KMS-11 (cell line): Measurements from ENCODE around the gene CLEC3B.

ENCODE experiments used
- H2AFZ ChIP-seq: fragments of 200-600 bp; sonication (generic); 2 replicates; pipeline ENCODE4 v1.6.1; 2016; ENCODE audit warnings: antibody characterized with exemption, mixed run types, low read depth
- H3K27ac ChIP-seq: fragments of 200-600 bp; sonication (generic); 2 replicates; pipeline ENCODE4 v1.6.1; 2016; ENCODE audit warnings: mild to moderate bottlenecking, mixed run types
- H3K27me3 ChIP-seq: fragments of 200-600 bp; sonication (generic); 2 replicates; pipeline ENCODE4 v1.6.1; 2017; ENCODE audit warnings: mild to moderate bottlenecking, low read depth, mixed run types, moderate library complexity; ENCODE audit not compliant: insufficient read depth
- H3K36me3 ChIP-seq: fragments of 200-600 bp; sonication (generic); 2 replicates; pipeline ENCODE4 v1.6.1; 2017; ENCODE audit warnings: mild to moderate bottlenecking, mixed run types; ENCODE audit not compliant: insufficient read depth
- H3K4me1 ChIP-seq: fragments of 200-600 bp; sonication (generic); 2 replicates; pipeline ENCODE4 v1.6.1; 2016; ENCODE audit warnings: mild to moderate bottlenecking, low read depth, mixed run types; ENCODE audit not compliant: poor library complexity, severe bottlenecking
- H3K4me2 ChIP-seq: fragments of 200-600 bp; sonication (generic); 2 replicates; pipeline ENCODE4 v1.7.0; 2016; ENCODE audit warnings: mild to moderate bottlenecking, mixed run types
- H3K4me3 ChIP-seq: fragments of 200-600 bp; sonication (generic); IDR thresholded peaks from 2 replicates; pipeline ENCODE4 v1.6.1; 2017; ENCODE audit warnings: low read depth, low read length, mixed read lengths; ENCODE audit not compliant: insufficient read depth
- H3K79me2 ChIP-seq: fragments of 200-600 bp; sonication (generic); 2 replicates; pipeline ENCODE4 v1.6.1; 2016; ENCODE audit warnings: low read depth, mixed run types; ENCODE audit not compliant: insufficient read depth
- H3K9ac ChIP-seq: fragments of 200-600 bp; sonication (generic); 2 replicates; pipeline ENCODE4 v1.6.1; 2016; ENCODE audit warnings: mild to moderate bottlenecking, mixed run types
- H4K20me1 ChIP-seq: fragments of 200-600 bp; sonication (generic); 2 replicates; pipeline ENCODE4 v1.6.1; 2016; ENCODE audit warnings: mild to moderate bottlenecking, mixed run types; ENCODE audit not compliant: insufficient read depth
- CTCF ChIP-seq: fragments of 200-600 bp; sonication (generic); conservative IDR thresholded peaks from 2 replicates; pipeline ENCODE4 v1.6.1; 2017; ENCODE audit warnings: low read depth, mild to moderate bottlenecking, antibody characterized with exemption, low read length, moderate library complexity, mixed read lengths

Gene CLEC3B

GRCh38 chr3:45060165-45060892 lies 34.2 kb downstream of the CLEC3B start:
- no peaks in the 10 kb centered on the region for H3K27me3 ChIP-seq
- H3K9ac ChIP-seq = no peak overlapping the region
- no peaks in the 10 kb centered on the region for H4K20me1 ChIP-seq
- H3K4me1 ChIP-seq = no peaks in the 10 kb centered on the region
- no peak overlapping the region for H2AFZ ChIP-seq
- no peaks in the 10 kb centered on the region for H3K36me3 ChIP-seq
- H3K79me2 ChIP-seq = no peaks in the 10 kb centered on the region
- no peak for TF ChIP-seq CTCF
- no peak overlapping the region for H3K4me2 ChIP-seq
- no peak overlapping the region for H3K27ac ChIP-seq
- H3K4me3 ChIP-seq = no peak overlapping the region

- Histone ChIP-seq H3K9ac (no peak overlapping the region), H3K79me2 (no peaks in the 10 kb centered on the region), H3K36me3 (no peaks in the 10 kb centered on the region), H3K4me1 (no peaks in the 10 kb centered on the region), H3K27me3 (no peaks in the 10 kb centered on the region), H3K4me3 (no peak overlapping the region), H4K20me1 (no peaks in the 10 kb centered on the region), H2AFZ (no peak overlapping the region), H3K4me2 (no peak overlapping the region), H3K27ac (no peak overlapping the region)
- TF ChIP-seq CTCF = no peak
These were observed 36.6 kb downstream of the CLEC3B start for GRCh38 chr3:45062697-45063070.

GRCh38 chr3:45064512-45065372 lies 38.6 kb downstream of the CLEC3B start:
- H3K79me2 ChIP-seq = no peaks in the 10 kb centered on the region
- TF ChIP-seq CTCF = no peak
- no peak overlapping the region for H3K27ac ChIP-seq
- no peak overlapping the region for H3K4me3 ChIP-seq
- H2AFZ ChIP-seq = no peak overlapping the region
- no peaks in the 10 kb centered on the region for H3K27me3 ChIP-seq
- H3K9ac ChIP-seq = no peak overlapping the region
- H3K36me3 ChIP-seq = no peaks in the 10 kb centered on the region
- H3K4me1 ChIP-seq = no peaks in the 10 kb centered on the region
- no peak overlapping the region for H3K4me2 ChIP-seq
- H4K20me1 ChIP-seq = no peaks in the 10 kb centered on the region

- Histone ChIP-seq H4K20me1 (no peaks in the 10 kb centered on the region), H3K9ac (no peak overlapping the region), H2AFZ (no peak overlapping the region), H3K4me2 (no peak overlapping the region), H3K79me2 (no peaks in the 10 kb centered on the region), H3K36me3 (no peaks in the 10 kb centered on the region), H3K4me3 (no peak overlapping the region), H3K27ac (no peak overlapping the region), H3K4me1 (no peaks in the 10 kb centered on the region), H3K27me3 (no peaks in the 10 kb centered on the region)
- no peak for TF ChIP-seq CTCF
These were observed 39.2 kb downstream of the CLEC3B start for GRCh38 chr3:45065373-45065720.
